Fibroblast of the aortic adventitia (primary cell): ENCODE data around the gene CBFA2T3. TPM values are rescaled to one million over a fixed set of nuclear protein-coding genes. Genes with fewer than 3 reads are reported as not detected.

Experiments
- DNase-seq: peaks from one replicate; pipeline ENCODE4 v3.0.0-alpha.2; 2010; ENCODE audit warnings: low read depth
- H3K4me3 ChIP-seq: 2 replicates; pipeline ENCODE4 v1.5.1; 2011; ENCODE audit warnings: low read depth, mild to moderate bottlenecking, control low read depth, low read length, moderate library complexity
- total RNA-seq: library from RNA; depleted of rRNA; stranded (reverse); fragments of >200 nt; gene quantifications from 2 replicates; pipeline ENCODE4 v1.2.3, GENCODE V29; 2012; ENCODE audit warnings: low replicate concordance
- TF ChIP-seq, protein P1 (sequence below): IDR thresholded peaks from 2 replicates; pipeline ENCODE4 v1.5.1; 2011; ENCODE audit warnings: mild to moderate bottlenecking, low read length, control low read depth, inconsistent platforms; ENCODE audit not compliant: insufficient read depth

Gene CBFA2T3
- total RNA-seq, 1 donor: not detected

DNA sequence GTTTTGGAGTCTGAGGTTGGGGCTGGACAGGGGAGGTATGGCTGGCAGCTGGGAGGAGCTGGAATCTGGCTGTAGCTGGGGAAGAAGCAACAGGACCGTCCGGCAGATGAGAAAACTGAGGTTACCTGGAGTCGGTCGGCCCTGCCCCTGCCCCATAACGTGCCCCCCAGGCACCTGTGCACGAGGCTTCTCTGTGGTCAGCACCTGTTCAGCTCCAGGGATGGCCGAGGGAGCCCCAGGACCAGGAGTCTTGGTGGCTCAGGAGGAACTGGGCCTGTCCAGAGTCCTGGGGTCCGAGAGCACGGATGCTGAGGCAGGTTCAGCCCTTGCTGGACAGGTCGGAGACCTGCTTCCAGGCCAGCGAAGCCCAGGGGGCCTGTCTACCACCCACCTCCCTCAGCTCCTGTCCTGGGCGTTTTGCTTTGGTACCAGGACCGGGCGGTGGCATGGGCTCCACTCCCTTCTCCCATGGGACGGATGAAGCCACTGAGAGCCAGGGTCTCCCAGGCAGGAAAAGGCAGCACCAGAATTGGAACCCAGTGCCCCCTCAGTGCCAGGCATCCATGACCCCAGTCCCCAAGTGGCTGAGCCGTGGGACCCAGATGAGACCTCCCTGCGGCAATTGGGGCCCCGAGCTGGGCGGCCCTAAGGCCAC lies 17.1 kb upstream of the CBFA2T3 start:
- TF ChIP-seq, protein P1, sequence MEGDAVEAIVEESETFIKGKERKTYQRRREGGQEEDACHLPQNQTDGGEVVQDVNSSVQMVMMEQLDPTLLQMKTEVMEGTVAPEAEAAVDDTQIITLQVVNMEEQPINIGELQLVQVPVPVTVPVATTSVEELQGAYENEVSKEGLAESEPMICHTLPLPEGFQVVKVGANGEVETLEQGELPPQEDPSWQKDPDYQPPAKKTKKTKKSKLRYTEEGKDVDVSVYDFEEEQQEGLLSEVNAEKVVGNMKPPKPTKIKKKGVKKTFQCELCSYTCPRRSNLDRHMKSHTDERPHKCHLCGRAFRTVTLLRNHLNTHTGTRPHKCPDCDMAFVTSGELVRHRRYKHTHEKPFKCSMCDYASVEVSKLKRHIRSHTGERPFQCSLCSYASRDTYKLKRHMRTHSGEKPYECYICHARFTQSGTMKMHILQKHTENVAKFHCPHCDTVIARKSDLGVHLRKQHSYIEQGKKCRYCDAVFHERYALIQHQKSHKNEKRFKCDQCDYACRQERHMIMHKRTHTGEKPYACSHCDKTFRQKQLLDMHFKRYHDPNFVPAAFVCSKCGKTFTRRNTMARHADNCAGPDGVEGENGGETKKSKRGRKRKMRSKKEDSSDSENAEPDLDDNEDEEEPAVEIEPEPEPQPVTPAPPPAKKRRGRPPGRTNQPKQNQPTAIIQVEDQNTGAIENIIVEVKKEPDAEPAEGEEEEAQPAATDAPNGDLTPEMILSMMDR: no peak
- DNase-seq: no peak
- H3K4me3 ChIP-seq: no peak overlapping the region

DNA sequence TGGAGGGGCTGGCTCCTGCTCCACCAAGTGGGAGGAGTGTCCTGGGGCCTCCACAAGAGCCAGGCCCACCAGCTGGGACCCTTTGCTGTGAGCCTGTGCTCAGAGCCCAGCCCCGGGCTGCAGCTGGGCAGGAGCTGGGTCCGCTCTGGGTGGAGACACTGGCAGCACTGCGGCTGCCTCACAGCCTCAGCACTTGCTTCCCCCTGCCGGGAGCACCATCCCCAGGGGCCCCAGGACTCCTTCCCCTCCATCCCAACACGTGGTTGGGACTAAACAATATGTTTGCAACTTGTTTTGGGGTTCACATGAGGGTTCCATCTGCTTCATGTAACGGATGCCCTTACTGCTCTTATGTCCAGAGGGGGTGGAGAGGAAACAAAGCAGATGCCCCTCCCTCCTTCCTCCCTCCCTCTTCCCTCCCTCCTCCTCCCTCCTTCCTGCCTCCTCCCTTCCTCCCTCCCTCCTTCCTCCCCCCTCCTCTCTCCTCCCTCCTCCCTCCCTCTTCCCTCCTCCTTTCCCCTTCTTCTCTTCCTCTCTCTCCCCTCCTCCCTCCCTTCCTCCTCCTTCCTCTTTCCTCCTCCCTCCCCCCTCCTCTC lies 16.3 kb upstream of the CBFA2T3 start:
- no peak for DNase-seq
- TF ChIP-seq, protein P1: no peak
- no peak overlapping the region for H3K4me3 ChIP-seq

DNA sequence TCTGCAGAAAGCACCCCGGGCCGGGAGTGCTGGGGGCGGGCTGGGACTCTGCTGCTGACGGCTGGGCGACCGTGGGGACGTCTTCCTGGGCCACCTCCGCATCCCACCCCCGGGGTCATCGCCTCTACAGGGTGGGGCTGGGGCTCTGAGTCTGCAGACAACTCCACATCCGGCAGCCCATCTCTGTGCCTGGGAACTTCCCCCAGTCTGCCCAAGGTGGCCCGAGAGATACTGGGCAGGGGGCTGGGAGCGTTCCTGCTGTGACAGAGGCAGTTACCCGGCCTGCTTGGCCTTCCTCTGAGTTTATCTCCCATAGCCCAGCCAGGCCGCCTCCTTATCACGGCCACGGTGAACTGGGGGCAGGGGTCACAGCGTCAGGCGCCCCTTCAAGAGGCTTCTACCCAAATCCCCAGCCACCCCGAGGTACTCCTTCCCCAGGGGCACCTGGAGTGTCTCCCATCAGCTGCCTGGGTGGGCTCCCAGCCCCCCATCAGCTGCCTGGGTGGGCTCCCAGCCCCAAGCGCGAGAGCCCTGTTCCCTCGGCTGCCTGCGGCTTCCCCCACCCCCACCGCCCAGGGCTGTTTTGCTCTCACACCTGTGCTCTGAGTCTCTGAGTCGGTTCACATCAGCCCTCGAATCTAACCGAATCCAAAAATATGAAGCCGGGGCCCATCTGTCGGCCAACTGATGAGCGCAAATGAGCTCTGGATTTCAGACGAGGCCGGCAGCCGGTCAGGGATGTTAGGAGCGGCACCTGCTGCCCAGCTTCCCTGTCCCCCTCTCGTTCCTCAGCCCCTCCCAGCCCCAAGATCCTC lies 15.6 kb upstream of the CBFA2T3 start:
- no peak for DNase-seq
- no peak overlapping the region for H3K4me3 ChIP-seq
- TF ChIP-seq, protein P1: no peak

DNA sequence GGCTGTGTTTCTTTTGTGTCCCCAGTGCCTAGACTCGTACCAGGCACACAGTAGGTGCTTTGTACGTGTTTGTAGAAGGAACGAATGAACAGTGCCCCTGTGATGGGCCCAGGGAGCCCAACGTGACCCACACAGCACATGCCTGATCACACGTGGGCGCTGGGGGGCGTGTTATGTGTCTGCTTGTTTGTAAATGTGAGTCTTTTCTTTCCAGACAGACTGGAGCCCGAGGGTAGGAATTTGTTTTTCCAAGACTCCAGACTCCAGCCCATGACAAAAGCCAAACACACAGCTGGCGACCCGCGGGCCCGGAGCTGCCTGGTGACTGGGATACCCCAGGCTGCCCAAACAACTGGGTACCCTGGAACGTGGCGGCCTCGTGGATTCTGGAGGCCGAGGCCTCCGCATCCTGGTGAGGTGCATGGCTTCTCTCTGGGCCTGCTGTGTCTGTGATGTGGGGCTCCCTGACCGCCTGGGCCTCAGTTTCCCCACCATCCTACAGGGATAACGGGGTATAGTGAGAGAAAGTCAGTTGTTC lies 14.9 kb upstream of the CBFA2T3 start:
- no peak for DNase-seq
- H3K4me3 ChIP-seq: no peak overlapping the region
- TF ChIP-seq, protein P1: no peak

DNA sequence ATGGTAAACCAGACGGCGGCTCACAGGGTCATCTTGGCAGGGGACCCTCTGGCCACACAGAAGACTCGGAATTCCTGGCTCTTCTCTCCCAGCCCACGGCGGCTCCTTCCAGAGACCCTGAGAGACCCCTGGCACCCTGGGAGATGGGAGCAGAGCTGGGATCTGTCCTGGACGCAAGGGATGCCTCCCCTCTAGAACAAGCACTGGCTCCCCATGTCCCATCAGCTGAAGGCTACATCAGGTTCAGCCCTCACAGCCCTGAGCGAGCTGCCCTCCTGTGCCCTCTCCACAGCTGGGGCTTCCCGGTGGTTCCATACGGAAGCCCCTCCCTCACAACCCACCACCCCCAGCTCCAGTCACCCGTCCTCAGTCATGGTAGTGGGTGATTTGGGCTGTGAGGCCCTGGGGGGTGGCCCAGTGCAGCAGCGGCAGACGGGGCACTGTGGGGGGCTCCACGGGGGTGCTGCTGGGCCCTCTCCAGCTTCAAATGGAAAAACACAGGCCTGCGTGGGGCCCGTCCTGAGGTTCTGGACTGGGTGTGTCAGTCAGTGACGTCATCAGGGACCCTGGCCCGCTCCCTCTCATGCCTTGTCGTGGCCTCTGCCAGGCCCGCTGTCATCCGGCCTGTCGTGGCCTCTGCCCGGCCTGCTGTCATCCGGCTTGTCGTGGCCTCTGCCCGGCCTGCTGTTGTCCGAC lies 13.0 kb upstream of the CBFA2T3 start:
- DNase-seq: no peak
- no peak overlapping the region for H3K4me3 ChIP-seq
- TF ChIP-seq, protein P1: no peak
